GM10248 (cell line): ENCODE measurements around the gene SDK2.

Experiments
- CTCF ChIA-PET: fragments of 300-600 bp; sonication (Branson Sonifier 250); formaldehyde crosslinking; extraction: SDS; loops from one replicate; lab custom pipeline; 2021; ENCODE audit warnings: antibody characterized with exemption; lab: Yijun Ruan, JAX
- POLR2A ChIA-PET: fragments of 350-650 bp; sonication (Branson Sonifier 250); formaldehyde crosslinking; extraction: SDS; loops from one replicate; lab custom pipeline; 2020; ENCODE audit warnings: antibody characterized with exemption; lab: Yijun Ruan, JAX
- DNase-seq: peaks from one replicate; pipeline ENCODE4 v3.0.0; 2012; ENCODE audit errors: extremely low spot score
- TF ChIP-seq, protein P1 (sequence below): IDR thresholded peaks from 2 replicates; pipeline ENCODE4 v1.5.1; 2012; ENCODE audit warnings: mild to moderate bottlenecking, low read depth; ENCODE audit errors: extremely low read depth, missing control alignments, control extremely low read depth

The SDK2 gene

DNA sequence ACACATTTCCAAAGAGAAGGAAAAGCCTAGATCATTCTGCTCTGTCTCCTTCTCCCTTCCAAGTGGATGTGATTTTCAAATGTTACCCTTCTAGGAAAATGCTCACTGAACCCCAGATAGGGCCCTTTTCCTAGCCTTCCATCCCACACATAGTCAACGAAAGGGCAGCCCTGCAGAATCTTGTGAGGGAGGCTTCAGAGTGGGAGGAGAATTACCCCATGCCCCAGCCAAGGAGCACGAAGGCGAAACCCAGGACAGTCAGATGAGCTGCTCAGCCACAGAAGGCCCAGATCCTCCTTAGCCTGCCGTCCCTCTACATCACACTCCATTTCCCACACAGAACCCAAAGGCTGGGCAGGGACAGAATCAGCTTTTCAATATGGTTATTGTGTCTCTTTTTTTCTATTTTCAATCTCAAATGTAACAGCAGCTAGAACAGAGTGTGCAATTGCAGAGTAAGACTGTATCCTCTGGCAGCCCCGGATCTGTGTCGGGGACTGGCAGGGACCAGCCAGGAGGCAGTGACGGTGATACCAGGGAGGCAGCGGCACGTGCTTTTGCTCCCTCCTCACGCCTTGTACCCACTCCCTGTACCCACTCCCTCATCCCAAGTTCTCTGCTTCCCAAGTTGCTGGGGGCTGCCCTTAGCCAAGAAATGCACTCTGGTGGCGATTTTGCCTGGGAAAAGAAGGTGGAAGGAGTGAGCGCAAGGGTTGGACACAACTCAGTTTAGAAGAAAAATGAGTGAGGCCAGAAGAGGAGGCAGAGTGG, 3.7 kb upstream of the SDK2 start:
- ChIA-PET CTCF (no interaction called here), POLR2A (no interaction called here)
- no peak for DNase-seq
- TF ChIP-seq, protein P1, sequence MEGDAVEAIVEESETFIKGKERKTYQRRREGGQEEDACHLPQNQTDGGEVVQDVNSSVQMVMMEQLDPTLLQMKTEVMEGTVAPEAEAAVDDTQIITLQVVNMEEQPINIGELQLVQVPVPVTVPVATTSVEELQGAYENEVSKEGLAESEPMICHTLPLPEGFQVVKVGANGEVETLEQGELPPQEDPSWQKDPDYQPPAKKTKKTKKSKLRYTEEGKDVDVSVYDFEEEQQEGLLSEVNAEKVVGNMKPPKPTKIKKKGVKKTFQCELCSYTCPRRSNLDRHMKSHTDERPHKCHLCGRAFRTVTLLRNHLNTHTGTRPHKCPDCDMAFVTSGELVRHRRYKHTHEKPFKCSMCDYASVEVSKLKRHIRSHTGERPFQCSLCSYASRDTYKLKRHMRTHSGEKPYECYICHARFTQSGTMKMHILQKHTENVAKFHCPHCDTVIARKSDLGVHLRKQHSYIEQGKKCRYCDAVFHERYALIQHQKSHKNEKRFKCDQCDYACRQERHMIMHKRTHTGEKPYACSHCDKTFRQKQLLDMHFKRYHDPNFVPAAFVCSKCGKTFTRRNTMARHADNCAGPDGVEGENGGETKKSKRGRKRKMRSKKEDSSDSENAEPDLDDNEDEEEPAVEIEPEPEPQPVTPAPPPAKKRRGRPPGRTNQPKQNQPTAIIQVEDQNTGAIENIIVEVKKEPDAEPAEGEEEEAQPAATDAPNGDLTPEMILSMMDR: no peak

DNA sequence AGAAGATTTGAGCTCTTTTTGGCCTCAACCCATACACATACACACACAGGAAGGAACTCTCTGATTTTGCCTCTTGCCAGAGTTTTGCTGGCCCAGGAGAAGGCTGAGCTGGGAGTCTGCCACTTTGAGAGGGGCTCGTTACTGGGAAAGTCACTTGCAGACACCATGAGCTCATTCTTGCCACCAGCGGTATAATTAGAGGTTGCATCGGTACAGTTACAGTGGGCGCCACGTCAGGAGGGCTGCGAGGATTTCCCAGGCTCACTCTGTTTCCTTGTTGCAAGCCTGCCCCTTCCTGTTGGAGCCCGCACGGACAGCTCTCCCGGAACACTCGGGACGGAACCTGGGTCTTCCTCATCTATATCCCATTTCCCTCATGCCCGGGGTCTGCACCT, 3.1 kb upstream of the SDK2 start:
- ChIA-PET CTCF (no interaction called here), POLR2A (no interaction called here)
- TF ChIP-seq, protein P1: no peak
- DNase-seq: no peak

DNA sequence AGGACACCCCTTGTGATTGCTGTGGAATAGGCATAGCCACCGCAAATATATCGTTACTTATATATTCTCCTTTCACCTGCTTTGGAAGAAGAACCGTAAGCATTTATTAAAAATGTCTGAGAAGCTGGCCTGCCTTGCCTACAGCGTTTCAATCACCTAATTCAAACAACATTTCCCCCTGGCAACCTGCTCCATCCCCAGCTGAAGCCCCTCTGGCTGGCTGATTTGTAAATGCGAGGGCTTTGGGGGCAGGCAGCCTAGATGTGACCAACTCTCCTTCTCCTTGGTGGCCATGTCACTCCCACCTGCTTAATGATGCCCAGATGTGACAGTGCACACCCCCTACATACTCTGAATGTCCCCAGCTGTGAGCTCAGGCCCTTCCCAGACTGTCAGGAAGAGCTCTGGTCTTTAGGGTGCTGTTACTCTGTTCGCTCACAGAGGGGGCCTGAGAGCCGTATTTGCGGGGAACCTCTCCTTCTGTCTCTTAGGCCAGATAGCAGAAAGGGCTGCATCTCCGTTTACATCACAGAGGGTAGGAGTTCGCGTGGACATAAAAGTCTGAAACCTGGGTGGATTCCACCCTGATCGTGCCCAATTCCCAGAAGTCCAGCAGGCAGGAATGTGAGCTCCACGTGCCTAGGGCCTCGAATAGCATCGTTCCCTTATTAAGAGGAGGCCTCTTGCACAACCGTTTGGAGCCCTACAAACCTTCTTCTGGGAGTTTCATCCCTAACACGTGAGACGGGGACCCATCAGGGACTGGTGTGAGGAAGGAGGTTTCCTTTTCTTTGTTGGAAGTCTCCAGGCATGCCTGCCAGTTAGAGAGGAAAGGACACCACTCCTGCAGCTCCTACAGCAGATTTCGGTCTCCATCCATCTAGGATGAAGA, 2.4 kb upstream of the SDK2 start:
- CTCF ChIA-PET: no interaction called here
- TF ChIP-seq, protein P1: no peak
- DNase-seq: no peak
- POLR2A ChIA-PET: no interaction called here

DNA sequence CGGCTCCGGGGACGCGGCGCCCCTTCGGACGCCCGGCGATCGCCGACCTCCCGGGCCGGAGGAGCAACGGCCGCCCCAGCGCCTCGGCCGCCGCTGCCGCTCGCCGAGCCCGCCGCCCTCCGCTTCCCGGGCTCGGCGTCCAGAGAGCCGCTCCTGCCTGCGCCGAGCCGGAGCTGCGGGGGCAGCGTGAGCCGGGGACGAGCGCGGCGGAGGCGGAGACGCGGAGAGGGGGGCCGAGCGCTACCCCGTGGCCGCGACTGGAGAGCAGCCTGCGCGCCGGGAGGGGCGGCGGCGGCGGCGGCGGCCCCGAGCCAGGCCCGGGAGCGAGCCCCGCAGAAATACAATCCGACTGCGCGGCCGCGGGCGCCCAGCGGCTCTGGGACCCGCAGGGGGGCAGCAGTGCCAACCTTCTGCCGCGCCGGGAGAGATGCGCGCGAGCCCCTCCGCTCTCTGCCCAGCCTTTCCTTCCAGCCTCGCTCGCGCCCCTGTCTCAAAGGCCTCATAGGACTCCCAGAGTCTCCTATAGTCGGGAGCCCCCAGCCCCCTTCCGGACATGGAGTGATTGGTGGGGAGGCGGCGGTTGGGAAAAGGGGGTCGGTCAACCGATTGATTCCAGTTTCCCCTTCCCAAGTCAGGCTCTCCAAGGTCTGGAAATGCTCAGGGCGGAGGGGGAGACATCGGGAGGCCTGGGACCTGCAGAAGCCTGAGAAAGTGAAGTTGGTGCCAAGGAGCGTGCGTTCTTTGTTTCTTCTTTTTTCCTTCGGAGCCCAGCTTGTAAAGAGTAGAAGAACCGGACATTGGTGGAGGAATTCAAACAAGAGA, 1.0 kb upstream of the SDK2 start:
- CTCF ChIA-PET: no interaction called here
- DNase-seq: no peak
- TF ChIP-seq, protein P1: peak; percentile 8
- POLR2A ChIA-PET: no interaction called here

DNA sequence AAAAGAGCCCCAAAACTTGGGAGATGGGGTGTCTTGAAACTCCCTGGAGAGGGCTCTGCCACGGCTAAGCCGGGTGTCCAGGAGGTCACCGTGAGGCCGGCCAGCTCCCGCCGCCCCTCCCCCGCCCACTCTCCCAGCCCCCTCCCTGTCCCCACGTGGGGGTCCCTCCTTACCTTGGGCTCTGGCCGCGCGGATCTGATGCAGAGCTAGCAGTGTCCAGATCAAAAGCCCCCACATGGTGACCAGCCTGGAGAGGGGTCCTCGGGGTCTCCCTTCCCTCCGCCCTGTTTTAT, 447 bp downstream of the SDK2 start:
- CTCF ChIA-PET: no interaction called here
- TF ChIP-seq, protein P1: no peak
- no peak for DNase-seq
- POLR2A ChIA-PET: no interaction called here
